Ovary (tissue), 9 donors: ENCODE results near the gene TMEM126B. TPM values are rescaled to one million over a fixed set of nuclear protein-coding genes. Genes with fewer than 3 reads are reported as not detected.

Experiments
- DNase-seq, 5 donors: peaks; one replicate each; pipeline ENCODE4 v3.0.0-alpha.2; 2019 to 2020
- H3K27ac ChIP-seq, 2 donors: fragments of 200-600 bp; one replicate each; pipeline versions ENCODE4 v1.5.1 to v1.8.0; 2019 to 2022
- H3K27me3 ChIP-seq: fragments of 200-600 bp; one replicate; pipeline ENCODE4 v1.8.0; 2022
- H3K36me3 ChIP-seq: fragments of 200-600 bp; sonication (generic); one replicate; pipeline ENCODE4 v1.5.1; 2019
- H3K4me1 ChIP-seq: one replicate; pipeline ENCODE4 v1.8.1; 2013; ENCODE audit warnings: mild to moderate bottlenecking, moderate library complexity; ENCODE audit not compliant: insufficient read depth
- H3K4me3 ChIP-seq: fragments of 200-600 bp; sonication (generic); one replicate; pipeline ENCODE4 v1.5.1; 2017
- H3K9me3 ChIP-seq, 2 donors: fragments of 200-600 bp in 1 of 2; sonication (generic) in 1 of 2; one replicate each; pipeline versions ENCODE4 v1.5.1 to v1.8.1; 2013 to 2019; ENCODE audit warnings: mild to moderate bottlenecking in 1 of 2, moderate library complexity in 1 of 2
- CTCF ChIP-seq, 3 donors: fragments of 450-650 bp in 2 of 3; fragments of 200-600 bp in 1 of 3; IDR thresholded peaks; one replicate each; pipeline versions ENCODE4 v1.5.1 to v1.8.0; 2016 to 2022; ENCODE audit warnings: antibody characterized with exemption in 3 of 3, mild to moderate bottlenecking in 1 of 3
- EP300 ChIP-seq: sonication (generic); formaldehyde crosslinking; IDR thresholded peaks from one replicate; pipeline ENCODE4 v1.6.1; 2017; ENCODE audit warnings: antibody characterized with exemption
- POLR2A ChIP-seq: fragments of 450-650 bp; IDR thresholded peaks from one replicate; pipeline ENCODE4 v1.6.1; 2017; ENCODE audit warnings: antibody characterized with exemption, mild to moderate bottlenecking, moderate library complexity
- WGBS, 3 donors: extraction: QIAGEN DNeasy Blood & Tissue Kit in 1 of 3; methylation state at CpG; one replicate each; pipeline versions ENCODE4 v1.1.5 to v1.1.7; 2013 to 2017; 5-methylcytosine and 5-hydroxymethylcytosine counted together
- intact Hi-C, 4 donors: fragments of 100-400 bp; cut with DNase I; formaldehyde crosslinking; loops; one replicate each; pipeline versions ENCODE4 v1.11.0 to v1.15.1; 2022 to 2023
- polyA plus RNA-seq, 2 donors: library from polyadenylated mRNA; stranded (reverse); fragments of 200-250 nt in 1 of 2; fragments of 350-450 nt in 1 of 2; fragmentation: Illumina TruSeq in 1 of 2; extraction: RNeasy Lipid Tissue Mini Kit (QIAGEN cat#74804) in 1 of 2; gene quantifications; one replicate each; pipeline ENCODE4 v1.2.3, GENCODE V29; 2013 to 2014
- total RNA-seq, 7 donors: library from RNA; depleted of rRNA in 2 of 7; stranded (reverse); fragments of >200 nt in 2 of 7; fragmentation: NEBNext Ultra II Directional in 3 of 7; extraction: Animal tissue kit (Norgen Biotek cat#: 25700) in 3 of 7; gene quantifications; one replicate each; pipeline versions ENCODE4 v1.1.0 to v1.2.4, GENCODE V29; 2016 to 2023
- donor health status: DM: no; HTN: no; CAD: no; lungs with moderate emphysema.
- donor health status: DM: no; HTN: no; CAD: no.
- donor health status: Bipolar disorder and iron deficiency.
- donor health status: DM: yes; HTN: yes; CAD: no.
- donor health status: DM: no; HTN: no; CAD: no.
- donor health status: DM: yes; HTN: yes; CAD: no.

The TMEM126B gene
- total and polyA plus RNA-seq, 9 donors, result 29.5 to 54.0 (median 42.8) TPM

GRCh38 chr11:85626496-85626895 is 1.9 kb upstream of the TMEM126B start:
- Histone ChIP-seq H3K27ac (peak overlapping the region in 1 of 2 donors; percentile 94), H3K36me3 (no peaks in the 10 kb centered on the region), H3K4me3 (peak overlapping the region; percentile 85), H3K27me3 (no peaks in the 10 kb centered on the region), H3K9me3 (no peaks in the 10 kb centered on the region), H3K4me1 (no peaks in the 10 kb centered on the region)
- 0 to 20% (median 7%) methylated on average over 2 of the region's 2 CpGs for WGBS, 3 donors
- intact Hi-C loops, result loop anchor here in 1 of 4 donors (5.0 kb wide), 1 partner anchor 36 kb away; no protein-coding TSS in a partner anchor
- TF ChIP-seq CTCF (IDR thresholded peaks at IDR 0.05), result no peak
- no peak for TF ChIP-seq POLR2A
- no peak for TF ChIP-seq EP300
- peak in 2 of 5 donors; percentile 38 to 40 for DNase-seq

GRCh38 chr11:85627332-85627997 is 928 bp upstream of the TMEM126B start, which contains the start of gene DLG2:
DLG2 (minus strand) TSS chr11:85627344.
- Histone ChIP-seq H3K27ac (peak within 1 kb of the TSS; percentile 69 to 94), H3K4me3 (peak within 1 kb of the TSS; percentile 85), H3K4me1 (no peaks in the 10 kb centered on the region), H3K9me3 (no peaks in the 10 kb centered on the region), H3K36me3 (no peaks in the 10 kb centered on the region), H3K27me3 (no peaks in the 10 kb centered on the region)
- DNase-seq, result peak in 2 of 5 donors; percentile 30 to 56
- 0 to 1% (median 0%) methylated on average over 23 of the region's 23 CpGs for WGBS, 3 donors
- intact Hi-C loops, result loop anchor here in 1 of 4 donors (5.0 kb wide), 1 partner anchor 35 kb away; no protein-coding TSS in a partner anchor
- no peak for TF ChIP-seq CTCF (IDR thresholded peaks at IDR 0.05)
- no peak for TF ChIP-seq EP300
- TF ChIP-seq POLR2A, result no peak

- DNase-seq, result no peak
- WGBS, 3 donors, result 1% methylated on average over 13 of the region's 13 CpGs
- Histone ChIP-seq H3K9me3 (no peaks in the 10 kb centered on the region), H3K36me3 (no peaks in the 10 kb centered on the region), H3K27me3 (no peaks in the 10 kb centered on the region), H3K4me1 (no peaks in the 10 kb centered on the region), H3K4me3 (peak overlapping the region; percentile 85), H3K27ac (peak overlapping the region; percentile 50 to 55)
- TF ChIP-seq CTCF (IDR thresholded peaks at IDR 0.05), result no peak
- TF ChIP-seq POLR2A, result no peak
- no peak for TF ChIP-seq EP300
- intact Hi-C loops, result loop anchor here in 1 of 4 donors (5.0 kb wide), 1 partner anchor 33 kb away; no protein-coding TSS in a partner anchor
These were observed 463 bp downstream of the TMEM126B start for GRCh38 chr11:85628771-85629341.

- Histone ChIP-seq H3K4me3 (no peak overlapping the region), H3K27me3 (no peaks in the 10 kb centered on the region), H3K4me1 (no peaks in the 10 kb centered on the region), H3K36me3 (no peaks in the 10 kb centered on the region), H3K9me3 (no peaks in the 10 kb centered on the region), H3K27ac (no peak overlapping the region)
- DNase-seq, result no peak
- intact Hi-C loops, result no loop called here
- TF ChIP-seq POLR2A (no peak), CTCF (IDR thresholded peaks at IDR 0.05) (no peak), EP300 (no peak)
- WGBS, 3 donors, result 78 to 84% (median 79%) methylated on average over 3 of the region's 3 CpGs
These were observed 6.4 kb downstream of the TMEM126B start for GRCh38 chr11:85634747-85635146.
